ENCODE results near the gene EHD2. TPM values are rescaled to one million over a fixed set of nuclear protein-coding genes. Genes with fewer than 3 reads are reported as not detected.

The EHD2 gene
- total and polyA plus RNA-seq, 2 of the 4 experiments (the other 2 are of a cell fraction), result 35.3 to 181 TPM

GRCh38 chr19:47682939-47683338 is 30.3 kb upstream of the EHD2 start:
- Histone ChIP-seq H3K9me1 (ENCODE audit: insufficient read depth, low read length) (0 out of 2 replicates have a peak, but pooled peaks cover 8% of the 10 kb centered on the region), H2AFZ (replicated peaks; ENCODE audit: low read length, poor library complexity) (no peak overlapping the region), H3K79me1 (ENCODE audit: low read depth in 1 of 2, low read length in 2 of 2) (peaks cover 29 to 48% of the 10 kb centered on the region in 2 experiments), H4K91ac (ENCODE audit: insufficient read depth, low read depth, low read length) (no peak overlapping the region), H3K4me1 (ENCODE audit: control insufficient read depth, insufficient read depth, low read length) (no peaks in the 10 kb centered on the region), H2BK120ac (ENCODE audit: low read depth, low read length) (no peak overlapping the region), H3K4ac (ENCODE audit: low read depth, low read length) (no peak overlapping the region), H3K4me2 (ENCODE audit: low read depth, low read length) (no peak overlapping the region), H3K27ac (ENCODE audit: insufficient read depth, low read length) (no peak overlapping the region), H2BK20ac (ENCODE audit: low read depth, low read length) (no peak overlapping the region), H2AK5ac (ENCODE audit: low read depth, low read length) (no peak overlapping the region), H3K18ac (ENCODE audit: low read depth, low read length) (no peak overlapping the region), H4K20me1 (ENCODE audit: insufficient read depth, low read length) (peaks cover 15% of the 10 kb centered on the region), H3K9me3 (ENCODE audit: control insufficient read depth, insufficient read depth, low read length) (no peaks in the 10 kb centered on the region), H3K9ac (ENCODE audit: low read depth, low read length) (no peak overlapping the region), H3K56ac (ENCODE audit: extremely low read depth, insufficient read depth, low read length) (no peak overlapping the region), H3K14ac (replicated peaks; ENCODE audit: low read depth, low read length) (no peak overlapping the region), H3K36me3 (ENCODE audit: control insufficient read depth, insufficient read depth, low read length) (peaks cover 42% of the 10 kb centered on the region), H3K23ac (ENCODE audit: low read depth, low read length) (no peak overlapping the region), H2BK5ac (ENCODE audit: low read depth, low read length, poor library complexity, severe bottlenecking) (no peak overlapping the region), H4K5ac (ENCODE audit: low read depth, low read length) (no peak overlapping the region), H3K4me3 (ENCODE audit: insufficient read depth, low read depth, low read length) (no peak overlapping the region), H2BK15ac (ENCODE audit: low read depth, low read length) (no peak overlapping the region), H4K8ac (ENCODE audit: low read depth in 2 of 2, low read length in 2 of 2) (no peak overlapping the region), H3K27me3 (ENCODE audit: control insufficient read depth, insufficient read depth, low read length) (no peaks in the 10 kb centered on the region), H2AK9ac (replicated peaks; ENCODE audit: low read depth, low read length, poor library complexity) (no peak overlapping the region)
- ATAC-seq (ENCODE audit: low read depth), result peak; percentile 62
- dilution Hi-C loops (cut with HindIII; ENCODE audit: low sequenced_read_pairs, unreplicated experiment), result no loop called here
- WGBS, 2 experiments (ENCODE audit: extremely low coverage in 2 of 2, insufficient read length in 1 of 2), result 60% methylated on average over 1 of the region's 6 CpGs; no CpG with 5 or more reads in 1 of the 2 experiments
- ChIA-PET CTCF (no interaction called here), POLR2A (ENCODE audit: unreplicated experiment) (no interaction called here)
- peak; percentile 24 for DNase-seq
- intact Hi-C loops (cut with micrococcal nuclease), result no loop called here
- in situ Hi-C loops (cut with MboI; ENCODE audit: low sequenced_read_pairs), result no loop called here
- no TSS peak for BruUV-seq (replicated peaks)
- TF ChIP-seq RFX5 (IDR thresholded peaks at IDR 0.05; ENCODE audit: low read depth, low read length) (no peak), MAFK (IDR thresholded peaks at IDR 0.05; ENCODE audit: low read depth, low read length) (no peak), CEBPB (IDR thresholded peaks at IDR 0.05; ENCODE audit: low read depth, low read length) (no peak), RAD21 (IDR thresholded peaks at IDR 0.05; ENCODE audit: low read length) (no peak), BHLHE40 (IDR thresholded peaks at IDR 0.05; ENCODE audit: low read depth, low read length) (no peak), MAZ (IDR thresholded peaks at IDR 0.05; ENCODE audit: borderline replicate concordance, low read depth, low read length) (no peak), NFE2L2 (IDR thresholded peaks at IDR 0.05; ENCODE audit: low read depth, low read length) (no peak), POLR2A (IDR thresholded peaks at IDR 0.05; ENCODE audit: low read depth, low read length) (no peak), MXI1 (IDR thresholded peaks at IDR 0.05; ENCODE audit: borderline replicate concordance, low read depth, low read length) (no peak), SMC3 (IDR thresholded peaks at IDR 0.05; ENCODE audit: low read depth, low read length) (no peak)
- TF ChIP-seq, protein P1, sequence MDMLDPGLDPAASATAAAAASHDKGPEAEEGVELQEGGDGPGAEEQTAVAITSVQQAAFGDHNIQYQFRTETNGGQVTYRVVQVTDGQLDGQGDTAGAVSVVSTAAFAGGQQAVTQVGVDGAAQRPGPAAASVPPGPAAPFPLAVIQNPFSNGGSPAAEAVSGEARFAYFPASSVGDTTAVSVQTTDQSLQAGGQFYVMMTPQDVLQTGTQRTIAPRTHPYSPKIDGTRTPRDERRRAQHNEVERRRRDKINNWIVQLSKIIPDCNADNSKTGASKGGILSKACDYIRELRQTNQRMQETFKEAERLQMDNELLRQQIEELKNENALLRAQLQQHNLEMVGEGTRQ (IDR thresholded peaks at IDR 0.05; ENCODE audit: low read depth, low read length), result no peak

Measured in IMR-90 (cell line).